Suppressor macrophage treated with lipopolysaccharide for 4 hours (primary cell): ENCODE data around the gene ZCRB1.
A peak's percentile ranks its signal among the peaks of the same experiment; 100 is the strongest.
"Not testable (repeated sequence)": the region's sequence is repeated elsewhere in the genome, so short reads cannot be mapped to it uniquely, and the experiment has no call there.

Experiments
- DNase-seq: peaks from one replicate; pipeline ENCODE4 v3.0.0-alpha.2; 2020

Gene ZCRB1

DNA sequence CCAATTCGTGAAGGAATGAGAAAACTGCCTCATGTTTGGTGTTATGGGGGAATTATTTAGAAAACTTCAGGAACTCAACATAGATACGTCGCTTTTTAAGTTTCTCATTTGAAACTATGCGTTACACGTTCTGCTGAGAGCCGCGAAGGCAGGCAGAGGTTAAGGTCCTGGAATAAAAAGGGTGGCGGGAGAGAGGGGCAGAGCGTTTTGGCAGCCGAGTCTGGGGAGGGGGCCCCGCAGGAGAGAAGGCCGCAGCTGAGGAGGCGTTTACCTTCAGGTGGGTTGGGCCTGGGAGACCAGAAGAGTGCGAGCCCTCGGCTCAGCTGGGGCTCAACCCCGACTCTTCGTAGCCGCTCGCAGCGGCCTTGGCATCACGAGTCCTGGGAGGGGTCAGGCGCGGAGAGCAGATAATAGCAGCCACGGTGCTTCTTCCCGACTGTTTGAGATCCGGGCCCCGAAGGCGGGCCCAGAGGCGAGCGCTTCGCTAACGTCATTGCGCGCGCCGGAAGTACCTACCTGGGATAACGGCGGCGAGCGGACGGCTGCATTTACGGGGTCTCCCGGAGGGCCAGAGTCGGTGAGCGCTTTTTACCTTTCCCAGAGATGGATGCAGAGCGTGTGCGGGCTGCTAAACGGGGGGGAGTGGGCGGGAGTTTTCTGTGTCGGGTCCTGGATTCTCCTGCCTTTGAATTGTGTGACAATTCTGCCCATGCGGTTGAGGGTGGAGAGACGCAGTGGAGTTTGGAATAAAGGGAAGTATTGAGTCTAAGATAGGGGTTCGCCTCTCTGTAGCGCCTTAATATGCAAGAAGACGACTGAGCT, at the start of gene ZCRB1, which contains the start of gene PPHLN1:
Gene ZCRB1 (minus strand): TSS at position 442 of the 822 bp plus-strand sequence. CDS start 1,992 bp downstream, outside the sequence.
Gene PPHLN1 (plus strand): TSS at position 515 of the 822 bp plus-strand sequence. CDS start 9,736 bp downstream, outside the sequence.
- peak; percentile 82 for DNase-seq

DNA sequence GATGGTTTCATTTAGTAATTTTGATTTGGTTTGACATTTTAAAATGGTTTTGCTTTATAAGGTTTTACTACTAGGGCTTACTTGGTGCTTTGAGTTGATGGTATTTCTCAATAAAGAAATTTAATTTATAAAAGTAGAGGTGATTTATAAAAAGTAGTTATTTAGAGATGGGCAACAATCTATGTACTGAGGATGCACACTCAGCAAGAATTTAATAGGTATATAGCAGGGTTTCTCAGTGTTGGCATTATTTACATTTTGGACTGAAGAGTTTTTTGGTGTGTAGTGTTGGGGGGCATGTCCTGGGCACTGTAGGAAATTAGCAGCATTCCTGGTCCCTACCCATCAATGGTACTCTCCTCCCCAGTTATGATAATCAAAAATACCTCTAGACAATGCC, 47.8 kb upstream of the ZCRB1 start:
- DNase-seq, result no peak

DNA sequence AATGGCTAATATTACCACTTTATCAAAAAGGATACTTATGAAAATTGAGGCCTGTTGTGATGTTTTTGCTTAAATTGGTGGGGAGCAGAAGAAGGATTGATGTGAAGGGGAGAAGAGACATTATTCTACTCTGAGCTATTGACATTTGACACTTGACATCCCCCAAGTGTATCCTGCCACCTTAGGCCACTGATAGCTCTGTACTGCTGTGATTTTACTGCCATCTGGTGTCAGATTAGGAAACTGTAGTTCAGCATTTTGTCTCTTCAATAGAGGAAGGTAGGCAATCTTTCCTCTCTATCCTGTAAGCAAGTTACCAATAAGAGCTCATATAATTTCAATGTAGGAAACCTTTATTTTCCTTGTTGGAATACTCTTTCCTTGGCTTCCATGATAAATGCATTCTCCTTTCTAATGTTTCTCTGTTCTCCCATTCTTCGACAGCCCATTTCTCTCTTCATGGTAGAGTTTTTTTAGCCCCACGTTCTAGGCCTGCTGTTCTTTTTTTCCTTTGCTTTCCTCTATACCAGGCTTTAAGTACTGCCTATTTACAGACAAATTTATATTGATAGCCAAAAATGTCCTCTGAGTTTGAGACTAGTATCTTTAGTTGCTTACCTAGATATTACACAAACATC, 46.4 kb upstream of the ZCRB1 start:
- peak; percentile 58 for DNase-seq

DNA sequence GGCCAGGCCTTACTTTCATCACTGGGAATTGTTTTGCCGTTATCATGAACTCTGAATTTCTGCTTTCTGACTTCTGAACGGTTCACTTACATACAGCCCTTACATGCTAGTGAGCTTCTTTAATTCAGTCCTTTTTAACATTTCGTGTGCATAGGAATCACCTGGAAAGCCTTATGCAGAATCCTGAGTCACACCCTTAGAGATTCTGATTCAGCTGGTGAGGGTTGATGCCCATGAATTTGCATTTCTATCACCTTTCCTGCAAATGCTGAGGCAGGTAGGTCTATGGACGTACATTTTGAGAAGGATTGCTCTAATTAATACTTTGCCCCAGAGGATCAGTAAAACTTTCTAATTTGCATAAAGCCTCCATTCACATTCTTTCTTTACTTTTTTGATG, 44.1 kb upstream of the ZCRB1 start:
- DNase-seq, result no peak

GRCh38 chr12:42365486-42365885, 39.6 kb upstream of the ZCRB1 start:
- DNase-seq, result no peak

GRCh38 chr12:42364692-42365091, 38.8 kb upstream of the ZCRB1 start:
- DNase-seq, result no peak

DNA sequence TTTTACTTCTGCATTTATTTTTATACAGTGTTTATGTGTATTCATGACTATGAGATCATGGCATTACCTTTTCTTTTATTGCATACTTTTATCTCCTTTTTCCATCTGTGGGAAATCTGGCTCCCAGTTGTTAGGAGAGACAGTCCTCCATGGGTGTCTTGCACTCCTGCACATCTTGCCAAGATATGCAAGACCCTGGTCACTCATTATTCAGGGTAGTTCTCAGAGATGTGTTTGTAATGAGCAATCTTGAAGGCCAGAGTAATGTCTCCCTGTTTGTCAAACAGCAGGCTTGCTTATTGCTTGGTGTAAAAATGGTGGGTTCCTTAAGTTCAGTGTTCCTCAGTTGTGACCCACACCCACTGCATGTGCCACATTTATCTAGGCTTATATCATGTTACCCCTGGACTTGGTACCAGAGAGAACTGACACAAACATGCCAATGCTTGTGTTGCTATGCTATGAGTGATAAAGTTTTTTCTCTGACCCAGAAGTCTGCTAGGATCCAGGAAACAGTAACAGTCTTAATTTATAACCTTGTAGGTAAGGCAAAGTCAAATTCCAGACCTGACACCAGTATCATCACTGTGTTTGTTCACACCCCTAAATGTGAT, 36.9 kb upstream of the ZCRB1 start:
- DNase-seq, result no peak

- DNase-seq, result peak; percentile 9
Observed at GRCh38 chr12:42361909-42362646, 36.2 kb upstream of the ZCRB1 start.

DNA sequence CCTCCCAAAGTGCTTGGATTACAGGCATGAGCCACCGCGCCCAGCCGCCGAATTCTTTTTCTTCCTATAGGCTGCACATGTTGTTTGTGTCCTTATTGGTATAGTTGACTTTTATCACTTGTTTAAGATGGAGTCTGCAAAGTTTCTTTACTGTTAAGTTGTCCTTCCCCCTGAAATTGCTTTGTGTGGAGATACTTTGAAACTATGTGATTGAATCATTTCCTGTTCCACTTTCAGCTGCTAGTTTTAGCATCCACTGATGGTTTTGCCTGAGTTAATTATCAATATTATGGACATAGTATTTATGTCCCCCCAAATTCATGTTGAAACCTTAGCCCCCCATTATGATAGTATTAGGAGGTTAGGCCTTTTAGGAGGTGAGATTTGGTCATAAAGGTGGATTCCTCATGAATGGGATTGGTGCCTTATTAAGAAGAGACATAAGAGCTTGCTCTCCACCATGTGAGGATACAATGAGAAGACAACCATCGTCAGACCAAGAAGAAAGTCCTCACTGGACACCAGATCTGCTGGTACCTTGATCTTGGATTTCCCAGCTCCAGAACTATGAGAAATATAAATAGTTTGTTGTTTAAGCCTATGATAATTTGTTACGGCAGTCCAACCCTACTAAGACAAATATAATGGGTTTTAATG, 35.0 kb upstream of the ZCRB1 start:
- DNase-seq, result no peak

DNA sequence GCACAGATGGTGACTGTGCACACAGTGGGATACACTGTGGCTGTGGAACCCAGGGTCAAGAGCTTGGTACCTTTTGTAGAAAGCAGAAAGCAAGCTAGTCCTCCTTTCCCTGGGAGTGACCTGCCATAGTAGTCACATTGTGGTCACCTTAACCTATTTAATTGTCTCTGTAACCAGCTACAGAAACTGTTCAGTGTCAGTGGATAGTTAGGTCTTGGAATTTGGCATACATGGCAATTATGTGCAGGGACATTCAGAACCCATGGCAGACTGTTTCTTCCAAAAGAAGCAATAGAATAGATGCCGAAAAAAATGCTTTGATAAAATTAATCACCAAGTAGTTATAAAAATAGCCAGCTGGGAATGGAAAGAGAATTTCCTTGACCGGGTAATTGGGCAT, 30.4 kb upstream of the ZCRB1 start:
- DNase-seq, result no peak

- not testable (repeated sequence) for DNase-seq
Observed at GRCh38 chr12:42350021-42350407, 24.1 kb upstream of the ZCRB1 start.

DNA sequence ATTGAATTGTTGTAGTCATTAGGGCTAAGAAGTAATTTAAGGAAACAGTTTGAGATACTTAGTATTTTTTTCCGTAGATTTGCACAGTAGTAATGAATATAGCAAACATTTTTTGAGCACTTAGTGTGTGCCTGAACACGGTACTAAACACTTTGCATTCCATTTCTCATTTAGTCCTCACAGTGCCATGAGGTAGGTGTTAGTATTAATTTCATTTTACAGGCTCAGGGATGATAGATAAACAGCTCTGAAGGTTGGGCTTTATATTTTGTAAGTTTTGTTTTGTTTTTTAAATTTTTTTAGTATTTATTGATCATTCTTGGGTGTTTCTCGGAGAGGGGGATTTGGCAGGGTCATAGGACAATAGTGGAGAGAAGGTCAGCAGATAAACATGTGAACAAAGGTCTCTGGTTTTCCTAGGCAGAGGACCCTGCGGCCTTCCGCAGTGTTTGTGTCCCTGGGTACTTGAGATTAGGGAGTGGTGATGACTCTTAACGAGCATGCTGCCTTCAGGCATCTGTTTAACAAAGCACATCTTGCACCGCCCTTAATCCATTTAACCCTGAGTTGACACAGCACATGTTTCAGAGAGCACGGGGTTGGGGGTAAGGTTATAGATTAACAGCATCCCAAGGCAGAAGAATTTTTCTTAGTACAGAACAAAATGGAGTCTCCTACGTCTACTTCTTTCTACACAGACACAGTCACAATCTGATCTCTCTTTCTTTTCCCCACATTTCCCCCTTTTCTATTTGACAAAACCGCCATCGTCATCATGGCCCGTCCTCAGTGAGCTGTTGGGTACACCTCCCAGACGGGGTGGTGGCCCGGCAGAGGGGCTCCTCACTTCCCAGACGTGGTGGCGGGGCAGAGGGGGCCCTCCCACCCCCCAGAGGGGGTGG, 23.5 kb upstream of the ZCRB1 start:
- not testable (repeated sequence) for DNase-seq

DNA sequence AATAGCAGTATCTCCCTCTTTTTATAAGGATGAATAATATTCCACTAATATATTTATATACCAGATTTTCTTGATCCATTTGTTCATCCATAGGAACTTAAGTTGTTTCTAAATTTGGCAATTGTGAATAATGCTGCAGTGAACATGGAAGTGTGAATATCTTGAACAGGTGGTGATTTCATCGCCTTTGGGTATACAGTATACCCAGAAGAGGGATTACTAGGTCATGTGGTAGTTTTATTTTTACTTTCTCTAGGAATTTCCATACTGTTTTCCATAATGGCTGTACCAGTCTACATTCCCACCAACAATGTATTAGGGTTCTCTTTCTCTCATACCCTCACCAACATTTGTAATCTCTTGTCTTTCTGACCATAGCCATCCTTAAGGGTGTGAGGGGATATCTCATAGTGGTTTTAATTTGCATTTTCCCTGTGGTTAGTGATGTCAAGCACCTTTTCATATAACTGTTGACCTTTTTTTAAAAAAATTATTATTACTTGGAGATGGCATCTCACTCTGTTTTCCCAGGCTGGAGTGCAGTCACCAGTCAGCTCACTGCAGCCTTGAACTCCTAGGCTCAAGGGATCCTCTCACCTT, 20.6 kb upstream of the ZCRB1 start:
- no peak for DNase-seq

- no peak for DNase-seq
Observed at GRCh38 chr12:42343721-42344120, 17.8 kb upstream of the ZCRB1 start.

DNA sequence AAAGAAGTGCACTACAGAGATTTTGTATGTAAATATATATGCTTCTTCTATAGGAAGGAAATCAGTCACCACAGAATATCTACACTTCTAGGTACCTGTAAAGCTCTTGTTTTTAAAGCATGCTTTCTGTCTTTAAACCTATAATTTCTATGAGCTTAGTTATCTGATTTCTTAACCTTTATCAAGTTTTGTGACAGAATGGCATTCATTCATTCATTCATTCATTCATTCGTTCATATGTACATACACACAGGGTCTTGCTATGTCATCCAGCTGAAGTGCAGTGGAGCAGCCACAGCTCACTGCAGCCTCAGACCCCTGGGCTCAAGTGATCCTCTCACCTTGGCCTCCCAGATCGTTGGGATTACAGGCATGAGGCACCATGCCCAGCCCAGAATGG, 16.1 kb upstream of the ZCRB1 start:
- DNase-seq, result no peak

GRCh38 chr12:42338280-42338679, 12.4 kb upstream of the ZCRB1 start:
- DNase-seq, result no peak

- DNase-seq, result no peak
Observed at GRCh38 chr12:42336286-42336685, 10.4 kb upstream of the ZCRB1 start.

GRCh38 chr12:42332301-42333285, 6.7 kb upstream of the ZCRB1 start:
- DNase-seq, result peak; percentile 57

DNA sequence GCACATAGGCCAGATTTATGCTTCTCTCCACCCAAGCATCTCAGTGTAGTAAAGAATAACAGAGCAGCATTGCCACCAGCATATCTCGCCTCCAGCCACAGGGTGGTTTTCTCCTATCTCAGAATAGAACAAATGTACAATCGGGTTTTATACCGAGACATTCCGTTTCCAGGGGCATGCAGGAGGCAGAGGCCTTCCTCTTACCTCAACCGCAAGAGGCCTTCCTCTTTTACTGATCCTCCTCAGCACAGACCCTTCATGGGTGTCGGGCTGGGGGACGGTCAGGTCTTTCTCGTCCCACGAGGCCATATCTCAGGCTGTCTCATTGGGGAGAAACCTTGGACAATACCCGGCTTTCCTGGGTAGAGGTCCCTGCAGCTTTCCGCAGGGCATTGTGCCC, 4.2 kb upstream of the ZCRB1 start:
- DNase-seq, result not testable (repeated sequence)

DNA sequence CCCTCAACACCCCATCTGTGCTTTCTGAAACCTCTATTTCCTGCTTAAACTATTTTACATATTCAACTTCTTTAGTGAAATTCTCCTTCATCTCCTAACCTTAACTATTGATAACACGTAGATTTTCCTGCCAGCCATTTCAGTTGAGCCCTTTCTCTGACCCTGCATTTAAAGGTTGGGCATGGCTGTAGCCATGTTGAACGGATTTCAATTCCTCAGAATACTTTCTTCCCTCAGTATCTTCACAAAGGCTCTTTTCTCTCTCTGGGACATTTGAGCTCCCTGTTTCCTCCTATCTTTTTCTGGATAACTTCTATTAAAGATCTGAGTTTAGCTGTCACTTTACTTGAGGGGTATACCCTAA, 1.3 kb upstream of the ZCRB1 start:
- DNase-seq, result no peak
